IMR-90 (cell line): ENCODE measurements around the gene HUS1B. TPM values are rescaled to one million over a fixed set of nuclear protein-coding genes. Genes with fewer than 3 reads are reported as not detected.

ENCODE experiments used
- ATAC-seq: fragments of 200-7000 bp; cut with Tn5 transposase; 2 replicates; pipeline ENCODE4 v1.9.1; 2020; ENCODE audit warnings: low read depth, mild to moderate bottlenecking, moderate library complexity
- BruUV-seq: library from RNA; stranded (reverse); fragments of 400-500 nt; replicated peaks from 2 replicates; lab custom pipeline; 2021; lab: Mats Ljungman, UMichigan
- CTCF ChIA-PET: fragments of 300-600 bp; formaldehyde crosslinking; extraction: SDS; loops from one replicate; lab custom pipeline; 2021; ENCODE audit warnings: antibody characterized with exemption; lab: Yijun Ruan, JAX
- POLR2A ChIA-PET: fragments of 300-600 bp; sonication (Branson Sonifier 250); formaldehyde crosslinking; loops from one replicate; lab custom pipeline; 2022; ENCODE audit warnings: antibody characterized with exemption; ENCODE audit not compliant: unreplicated experiment; lab: Charles Lee
- DNase-seq: peaks from one replicate; pipeline ENCODE4 v3.0.0; 2013
- H2AFZ ChIP-seq: replicated peaks from 2 replicates; pipeline ENCODE3; 2013; ENCODE audit warnings: low read length, mild to moderate bottlenecking; ENCODE audit not compliant: poor library complexity
- H2AK5ac ChIP-seq: 2 replicates; pipeline ENCODE4 v1.6.1; 2013; ENCODE audit warnings: low read depth, low read length, inconsistent platforms
- H2AK9ac ChIP-seq: replicated peaks from 2 replicates; pipeline ENCODE3; 2013; ENCODE audit warnings: mild to moderate bottlenecking, low read depth, low read length, moderate library complexity; ENCODE audit not compliant: poor library complexity
- H2BK120ac ChIP-seq: 2 replicates; pipeline ENCODE4 v1.6.1; 2013; ENCODE audit warnings: low read depth, low read length, inconsistent platforms
- H2BK15ac ChIP-seq: 3 replicates; pipeline ENCODE4 v1.6.1; 2013; ENCODE audit warnings: low read depth, low read length, inconsistent platforms
- H2BK20ac ChIP-seq: 2 replicates; pipeline ENCODE4 v1.6.1; 2013; ENCODE audit warnings: low read depth, mild to moderate bottlenecking, inconsistent platforms, low read length, moderate library complexity
- H2BK5ac ChIP-seq: 2 replicates; pipeline ENCODE4 v1.6.1; 2013; ENCODE audit warnings: mild to moderate bottlenecking, low read depth, low read length, inconsistent platforms; ENCODE audit not compliant: poor library complexity, severe bottlenecking
- H3K14ac ChIP-seq: replicated peaks from 2 replicates; pipeline ENCODE4 v1.6.1; 2013; ENCODE audit warnings: low read depth, low read length, inconsistent platforms
- H3K18ac ChIP-seq: 2 replicates; pipeline ENCODE4 v1.6.1; 2013; ENCODE audit warnings: low read depth, low read length, control low read depth
- H3K23ac ChIP-seq: 2 replicates; pipeline ENCODE4 v1.6.1; 2013; ENCODE audit warnings: low read depth, low read length, inconsistent platforms
- H3K27ac ChIP-seq: 2 replicates; pipeline ENCODE4 v1.5.1; 2013; ENCODE audit warnings: mild to moderate bottlenecking, control low read depth, low read length; ENCODE audit not compliant: insufficient read depth
- H3K27me3 ChIP-seq: 2 replicates; pipeline ENCODE4 v1.6.1; 2013; ENCODE audit warnings: low read length; ENCODE audit not compliant: control insufficient read depth, insufficient read depth
- H3K36me3 ChIP-seq: 2 replicates; pipeline ENCODE4 v1.6.1; 2013; ENCODE audit warnings: low read length, mixed read lengths; ENCODE audit not compliant: control insufficient read depth, insufficient read depth
- H3K4ac ChIP-seq: 2 replicates; pipeline ENCODE4 v1.6.1; 2013; ENCODE audit warnings: low read depth, low read length, inconsistent platforms
- H3K4me1 ChIP-seq: 2 replicates; pipeline ENCODE4 v1.6.1; 2013; ENCODE audit warnings: low read length, mixed read lengths; ENCODE audit not compliant: control insufficient read depth, insufficient read depth
- H3K4me2 ChIP-seq: 2 replicates; pipeline ENCODE4 v1.6.1; 2013; ENCODE audit warnings: low read depth, mild to moderate bottlenecking, control low read depth, low read length, moderate library complexity
- H3K4me3 ChIP-seq: 2 replicates; pipeline ENCODE4 v1.5.1; 2013; ENCODE audit warnings: low read depth, mild to moderate bottlenecking, control low read depth, low read length, moderate library complexity; ENCODE audit not compliant: insufficient read depth
- H3K56ac ChIP-seq: 2 replicates; pipeline ENCODE4 v1.6.1; 2013; ENCODE audit warnings: low read length, inconsistent platforms; ENCODE audit not compliant: insufficient read depth; ENCODE audit errors: extremely low read depth
- H3K79me1 ChIP-seq, 2 experiments: 2 replicates each; pipeline ENCODE4 v1.6.1; 2013; ENCODE audit warnings: low read length in 2 of 2, inconsistent platforms in 1 of 2, low read depth in 1 of 2
- H3K9ac ChIP-seq: 2 replicates; pipeline ENCODE4 v1.6.1; 2013; ENCODE audit warnings: low read depth, low read length, control low read depth
- H3K9me1 ChIP-seq: 2 replicates; pipeline ENCODE4 v1.6.1; 2013; ENCODE audit warnings: low read length, inconsistent platforms; ENCODE audit not compliant: insufficient read depth
- H3K9me3 ChIP-seq: 2 replicates; pipeline ENCODE4 v1.6.1; 2013; ENCODE audit warnings: low read length; ENCODE audit not compliant: control insufficient read depth, insufficient read depth
- H4K20me1 ChIP-seq: 2 replicates; pipeline ENCODE4 v1.6.1; 2013; ENCODE audit warnings: low read length, inconsistent platforms; ENCODE audit not compliant: insufficient read depth
- H4K5ac ChIP-seq: 2 replicates; pipeline ENCODE4 v1.6.1; 2013; ENCODE audit warnings: mild to moderate bottlenecking, low read depth, low read length, control low read depth
- H4K8ac ChIP-seq, 2 experiments: 2 replicates each; pipeline ENCODE4 v1.6.1; 2013; ENCODE audit warnings: low read depth in 2 of 2, low read length in 2 of 2, control low read depth in 1 of 2, inconsistent platforms in 1 of 2
- H4K91ac ChIP-seq: 2 replicates; pipeline ENCODE4 v1.6.1; 2013; ENCODE audit warnings: low read depth, low read length, inconsistent platforms; ENCODE audit not compliant: insufficient read depth
- SMC3 ChIP-seq: fragments of 150-350 bp; IDR thresholded peaks from 2 replicates; pipeline ENCODE4 v1.6.1; 2016; ENCODE audit warnings: low read depth, mild to moderate bottlenecking, antibody characterized with exemption, low read length, moderate library complexity
- WGBS, 2 experiments: methylation state at CpG; one replicate each; pipeline versions ENCODE4 v1.1.5 to v1.1.7; 2013; ENCODE audit warnings: missing lambda C conversion rate in 2 of 2; ENCODE audit not compliant: insufficient read length in 1 of 2; ENCODE audit errors: extremely low coverage in 2 of 2; 5-methylcytosine and 5-hydroxymethylcytosine counted together
- dilution Hi-C: fragments of 300-500 bp; cut with HindIII; formaldehyde crosslinking; loops from one replicate; pipeline ENCODE4 v1.14.3; 2018; ENCODE audit warnings: low sequenced_read_pairs; ENCODE audit not compliant: unreplicated experiment
- in situ Hi-C: fragments of 300-500 bp; cut with MboI; formaldehyde crosslinking; loops from 3 replicates; pipeline ENCODE4 v1.14.3; 2019; ENCODE audit warnings: low sequenced_read_pairs, inconsistent platforms, mixed read lengths
- intact Hi-C: fragments of 100-400 bp; cut with micrococcal nuclease; formaldehyde crosslinking; loops from 2 replicates; pipeline ENCODE4 v1.10.0; 2022
- polyA plus RNA-seq, 3 experiments: library from polyadenylated mRNA; depleted of rRNA; stranded (reverse); fragments of >200 nt; gene quantifications; 2 replicates each; pipeline ENCODE4 v1.2.3, GENCODE V29; 2012; ENCODE audit warnings: low replicate concordance in 1 of 3
- total RNA-seq: library from RNA; depleted of rRNA; stranded (reverse); fragments of >200 nt; gene quantifications from 2 replicates; pipeline ENCODE4 v1.2.3, GENCODE V29; 2012
- TF ChIP-seq, protein P1 (sequence below): fragments of 150-350 bp; IDR thresholded peaks from 2 replicates; pipeline ENCODE4 v1.6.1; 2017; ENCODE audit warnings: mild to moderate bottlenecking, antibody characterized with exemption, low read length, low read depth

Gene HUS1B
- total and polyA plus RNA-seq, 2 of the 4 experiments (the other 2 are of a cell fraction) = 0.36 to 0.39 TPM

DNA sequence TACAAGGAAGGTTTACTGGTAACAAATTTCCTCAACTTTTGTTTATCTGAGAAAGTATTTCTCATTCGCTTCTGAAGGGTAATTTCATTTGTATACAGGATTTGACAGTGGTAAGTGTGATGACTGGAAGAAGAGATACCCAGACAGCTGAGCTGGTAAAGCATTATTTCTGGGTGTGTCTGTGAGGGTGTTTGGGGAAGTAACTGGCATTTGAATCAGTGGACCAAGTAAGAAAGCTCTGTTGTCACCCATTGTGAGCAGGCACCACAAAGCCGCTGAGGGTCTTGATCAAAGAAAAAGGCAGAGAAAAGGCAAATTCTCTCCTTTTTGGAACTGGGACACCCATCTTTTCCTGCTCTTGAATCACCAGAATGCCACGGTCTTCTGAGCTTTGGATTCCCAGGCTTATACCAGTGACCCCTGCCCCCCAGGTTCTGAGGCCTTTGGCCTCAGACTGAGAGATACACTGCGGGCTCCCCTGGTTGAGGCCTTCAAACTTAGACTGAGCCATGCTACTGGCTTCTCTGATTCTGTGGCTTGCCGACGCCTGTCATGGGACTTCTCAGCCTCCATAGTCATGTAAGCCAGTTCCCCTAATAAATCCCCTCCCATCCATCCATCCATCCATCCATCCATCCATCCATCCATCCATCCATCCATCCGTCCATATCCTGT lies 10.5 kb upstream of the HUS1B start:
- H2BK5ac ChIP-seq = no peak overlapping the region
- no peaks in the 10 kb centered on the region for H3K27me3 ChIP-seq
- H3K4ac ChIP-seq = no peak overlapping the region
- no peak overlapping the region for H2BK20ac ChIP-seq
- no peak overlapping the region for H3K56ac ChIP-seq
- H3K79me1 ChIP-seq = peaks cover 23 to 54% of the 10 kb centered on the region in 2 experiments
- peaks cover 5% of the 10 kb centered on the region for H3K36me3 ChIP-seq
- no peak overlapping the region for H4K5ac ChIP-seq
- ChIA-PET CTCF (no interaction called here), POLR2A (no interaction called here)
- no peak overlapping the region for H2BK120ac ChIP-seq
- DNase-seq (no peak), ATAC-seq (no peak)
- H2BK15ac ChIP-seq = no peak overlapping the region
- no peak overlapping the region for H3K18ac ChIP-seq
- H3K9me1 ChIP-seq = peaks cover 14% of the 10 kb centered on the region; the same call in 1 of the 2 replicates
- no peak overlapping the region for H2AK9ac ChIP-seq
- 100% methylated on average over 1 of the region's 7 CpGs; no CpG with 5 or more reads in 1 of the 2 experiments for WGBS, 2 experiments
- intact Hi-C loops = no loop called here
- H2AK5ac ChIP-seq = no peak overlapping the region
- no peak overlapping the region for H4K8ac ChIP-seq
- dilution Hi-C loops = no loop called here
- H3K14ac ChIP-seq = no peak overlapping the region
- peaks cover 17% of the 10 kb centered on the region; the same call in 1 of the 2 replicates for H4K20me1 ChIP-seq
- in situ Hi-C loops = no loop called here
- no peaks in the 10 kb centered on the region for H3K4me1 ChIP-seq
- H4K91ac ChIP-seq = no peak overlapping the region
- BruUV-seq = no TSS peak
- no peak overlapping the region for H3K9ac ChIP-seq
- H3K27ac ChIP-seq = no peak overlapping the region
- H2AFZ ChIP-seq = no peak overlapping the region
- H3K9me3 ChIP-seq = no peaks in the 10 kb centered on the region
- TF ChIP-seq, protein P1, sequence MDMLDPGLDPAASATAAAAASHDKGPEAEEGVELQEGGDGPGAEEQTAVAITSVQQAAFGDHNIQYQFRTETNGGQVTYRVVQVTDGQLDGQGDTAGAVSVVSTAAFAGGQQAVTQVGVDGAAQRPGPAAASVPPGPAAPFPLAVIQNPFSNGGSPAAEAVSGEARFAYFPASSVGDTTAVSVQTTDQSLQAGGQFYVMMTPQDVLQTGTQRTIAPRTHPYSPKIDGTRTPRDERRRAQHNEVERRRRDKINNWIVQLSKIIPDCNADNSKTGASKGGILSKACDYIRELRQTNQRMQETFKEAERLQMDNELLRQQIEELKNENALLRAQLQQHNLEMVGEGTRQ = no peak
- TF ChIP-seq SMC3 = no peak
- H3K23ac ChIP-seq = no peak overlapping the region
- no peak overlapping the region for H3K4me2 ChIP-seq
- H3K4me3 ChIP-seq = no peak overlapping the region
